ENCODE results near the gene FUS.

The FUS gene

DNA sequence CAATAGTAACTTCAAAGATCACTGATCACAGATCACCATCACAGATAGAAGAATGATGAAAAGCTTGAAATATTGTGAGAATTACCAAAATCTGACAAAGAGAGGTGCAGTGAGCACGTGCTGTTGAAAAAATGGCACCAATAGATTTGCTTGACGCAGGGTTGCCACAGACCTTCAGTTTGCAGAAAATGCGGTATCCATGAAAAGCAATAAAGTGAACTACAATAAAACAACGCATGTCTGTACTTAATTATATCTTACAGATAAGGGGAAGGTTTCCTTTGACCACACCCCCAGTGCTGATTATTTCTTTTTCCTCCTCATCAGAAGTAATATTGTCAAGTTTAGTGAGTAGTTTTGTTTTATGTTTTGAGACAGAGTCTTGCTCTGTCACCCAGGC is 58.1 kb downstream of the FUS start:
- no peaks in the 10 kb centered on the region for H3K4me1 ChIP-seq (ENCODE audit: insufficient read depth, low read length, severe bottlenecking)

More for the DNA sequence above, 58.1 kb downstream of the FUS start:
- H3K27me3 ChIP-seq (ENCODE audit: insufficient read depth, low read length): no peaks in the 10 kb centered on the region
- H3K79me2 ChIP-seq (ENCODE audit: insufficient read depth, low read length): no peaks in the 10 kb centered on the region
- no peaks in the 10 kb centered on the region for H3K9me3 ChIP-seq (ENCODE audit: low read length)
- no peaks in the 10 kb centered on the region for H3K9me2 ChIP-seq (ENCODE audit: low read depth, low read length)
- no peaks in the 10 kb centered on the region for H3F3A ChIP-seq (ENCODE audit: insufficient read depth, low read length)
- no peak for TF ChIP-seq EZH2 (IDR thresholded peaks at IDR 0.05; ENCODE audit: borderline replicate concordance, low read length)
- TF ChIP-seq, protein P1, sequence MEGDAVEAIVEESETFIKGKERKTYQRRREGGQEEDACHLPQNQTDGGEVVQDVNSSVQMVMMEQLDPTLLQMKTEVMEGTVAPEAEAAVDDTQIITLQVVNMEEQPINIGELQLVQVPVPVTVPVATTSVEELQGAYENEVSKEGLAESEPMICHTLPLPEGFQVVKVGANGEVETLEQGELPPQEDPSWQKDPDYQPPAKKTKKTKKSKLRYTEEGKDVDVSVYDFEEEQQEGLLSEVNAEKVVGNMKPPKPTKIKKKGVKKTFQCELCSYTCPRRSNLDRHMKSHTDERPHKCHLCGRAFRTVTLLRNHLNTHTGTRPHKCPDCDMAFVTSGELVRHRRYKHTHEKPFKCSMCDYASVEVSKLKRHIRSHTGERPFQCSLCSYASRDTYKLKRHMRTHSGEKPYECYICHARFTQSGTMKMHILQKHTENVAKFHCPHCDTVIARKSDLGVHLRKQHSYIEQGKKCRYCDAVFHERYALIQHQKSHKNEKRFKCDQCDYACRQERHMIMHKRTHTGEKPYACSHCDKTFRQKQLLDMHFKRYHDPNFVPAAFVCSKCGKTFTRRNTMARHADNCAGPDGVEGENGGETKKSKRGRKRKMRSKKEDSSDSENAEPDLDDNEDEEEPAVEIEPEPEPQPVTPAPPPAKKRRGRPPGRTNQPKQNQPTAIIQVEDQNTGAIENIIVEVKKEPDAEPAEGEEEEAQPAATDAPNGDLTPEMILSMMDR (IDR thresholded peaks at IDR 0.05; ENCODE audit: low read length): no peak
- H3K27ac ChIP-seq (ENCODE audit: low read depth, low read length, poor library complexity, severe bottlenecking): no peak overlapping the region
- no peak overlapping the region for H3K4me3 ChIP-seq (ENCODE audit: low read depth, low read length, poor library complexity, severe bottlenecking)
- H3K36me3 ChIP-seq (ENCODE audit: insufficient read depth, low read length): no peaks in the 10 kb centered on the region
- no peak overlapping the region for H3K4me2 ChIP-seq (ENCODE audit: low read length)
- H4K20me1 ChIP-seq (ENCODE audit: insufficient read depth, low read length): no peaks in the 10 kb centered on the region
- no peak overlapping the region for H2AFZ ChIP-seq (ENCODE audit: low read length)
- no peak overlapping the region for H3K9ac ChIP-seq (ENCODE audit: low read length)

Measured in OCI-LY1 (cell line).